Right lobe of liver (tissue), 4 donors: Measurements from ENCODE around the gene CHAD.

Experiments used
- POLR2A ChIP-seq: fragments of 450-650 bp; IDR thresholded peaks from one replicate; pipeline ENCODE4 v1.6.1; 2017; ENCODE audit warnings: antibody characterized with exemption, mild to moderate bottlenecking
- TF ChIP-seq, protein P1 (sequence below), 4 donors: fragments of 200-600 bp in 3 of 4; fragments of 450-650 bp in 1 of 4; IDR thresholded peaks; one replicate each; pipeline versions ENCODE4 v1.5.1 to v1.8.0; 2016 to 2022; ENCODE audit warnings: antibody characterized with exemption in 4 of 4, mild to moderate bottlenecking in 2 of 4
- donor health status: DM: no; HTN: no; CAD: no.
- donor health status: DM: no; HTN: no; CAD: no.
- donor health status: DM: no; HTN: yes; CAD: no.

DNA sequence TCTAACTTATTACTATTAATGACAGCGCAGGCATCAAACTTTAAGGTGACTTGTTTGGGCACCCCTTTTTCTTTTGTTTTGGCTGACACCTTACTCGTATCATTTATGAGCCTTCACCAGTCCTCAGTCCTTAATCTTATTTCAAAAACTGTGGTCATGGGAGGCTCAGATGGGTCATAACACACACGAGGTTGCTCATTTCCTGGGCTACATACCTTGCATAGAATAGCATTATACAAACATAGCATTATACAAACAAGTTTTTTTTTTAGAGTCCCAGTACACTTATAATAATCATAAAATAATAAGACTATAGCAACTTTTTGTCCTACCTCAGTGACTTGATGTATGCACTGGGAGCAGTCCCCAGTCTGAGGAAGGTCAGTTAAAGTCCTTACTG is 53.9 kb downstream of the CHAD start:
- no peak for TF ChIP-seq POLR2A
- TF ChIP-seq, protein P1, sequence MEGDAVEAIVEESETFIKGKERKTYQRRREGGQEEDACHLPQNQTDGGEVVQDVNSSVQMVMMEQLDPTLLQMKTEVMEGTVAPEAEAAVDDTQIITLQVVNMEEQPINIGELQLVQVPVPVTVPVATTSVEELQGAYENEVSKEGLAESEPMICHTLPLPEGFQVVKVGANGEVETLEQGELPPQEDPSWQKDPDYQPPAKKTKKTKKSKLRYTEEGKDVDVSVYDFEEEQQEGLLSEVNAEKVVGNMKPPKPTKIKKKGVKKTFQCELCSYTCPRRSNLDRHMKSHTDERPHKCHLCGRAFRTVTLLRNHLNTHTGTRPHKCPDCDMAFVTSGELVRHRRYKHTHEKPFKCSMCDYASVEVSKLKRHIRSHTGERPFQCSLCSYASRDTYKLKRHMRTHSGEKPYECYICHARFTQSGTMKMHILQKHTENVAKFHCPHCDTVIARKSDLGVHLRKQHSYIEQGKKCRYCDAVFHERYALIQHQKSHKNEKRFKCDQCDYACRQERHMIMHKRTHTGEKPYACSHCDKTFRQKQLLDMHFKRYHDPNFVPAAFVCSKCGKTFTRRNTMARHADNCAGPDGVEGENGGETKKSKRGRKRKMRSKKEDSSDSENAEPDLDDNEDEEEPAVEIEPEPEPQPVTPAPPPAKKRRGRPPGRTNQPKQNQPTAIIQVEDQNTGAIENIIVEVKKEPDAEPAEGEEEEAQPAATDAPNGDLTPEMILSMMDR (IDR thresholded peaks at IDR 0.05) = no peak
